SK-N-SH (cell line): ENCODE data around the gene TXLNA. TPM values are rescaled to one million over a fixed set of nuclear protein-coding genes. Genes with fewer than 3 reads are reported as not detected.

Experiments used
- CTCF ChIA-PET: fragments of 300-600, 350-600 bp; formaldehyde crosslinking; extraction: SDS; loops from one replicate; lab custom pipeline; 2021; lab: Yijun Ruan, JAX
- POLR2A ChIA-PET: fragments of 350-600 bp; sonication (Branson Sonifier 250); formaldehyde crosslinking; extraction: SDS; loops from one replicate; lab custom pipeline; 2020; ENCODE audit warnings: antibody characterized with exemption, inconsistent platforms; lab: Yijun Ruan, JAX
- DNase-seq: peaks from one replicate; pipeline ENCODE4 v3.0.0; 2012
- H2AFZ ChIP-seq: fragments of 200-600 bp; sonication (generic); 2 replicates; pipeline ENCODE4 v1.8.1; 2016; ENCODE audit warnings: antibody characterized with exemption, mild to moderate bottlenecking, low read depth
- H3F3A ChIP-seq: fragments of 200-600 bp; sonication (generic); replicated peaks from 2 replicates; pipeline ENCODE3; 2016; ENCODE audit warnings: antibody characterized with exemption, mild to moderate bottlenecking; ENCODE audit not compliant: insufficient read depth
- H3K27ac ChIP-seq, 2 experiments: fragments of 200-500 bp in 1 of 2; fragments of 200-600 bp in 1 of 2; sonication (Bioruptor generic) in 1 of 2; sonication (generic), shearing (Covaris generic) in 1 of 2; 2 replicates each; pipeline versions ENCODE4 v1.5.1 to v1.6.1; 2014 to 2016; ENCODE audit warnings: low read depth in 2 of 2, inconsistent platforms in 1 of 2, low read length in 1 of 2, mild to moderate bottlenecking in 1 of 2, mixed read lengths in 1 of 2
- H3K27me3 ChIP-seq: fragments of 200-600 bp; sonication (generic), shearing (Covaris generic); 2 replicates; pipeline ENCODE4 v1.6.1; 2016; ENCODE audit warnings: mixed run types; ENCODE audit not compliant: insufficient read depth
- H3K36me3 ChIP-seq, 2 experiments: fragments of 200-500 bp in 1 of 2; fragments of 200-600 bp in 1 of 2; sonication (Bioruptor generic) in 1 of 2; sonication (generic) in 1 of 2; replicated peaks in 1 of 2; 2 replicates each; pipeline versions ENCODE3 to v1.5.1; 2014 to 2016; ENCODE audit warnings: low read length in 1 of 2, mild to moderate bottlenecking in 1 of 2; ENCODE audit not compliant: insufficient read depth in 2 of 2, control insufficient read depth in 1 of 2
- H3K4me1 ChIP-seq, 2 experiments: fragments of 200-500 bp in 1 of 2; fragments of 200-600 bp in 1 of 2; sonication (Bioruptor generic) in 1 of 2; sonication (generic), shearing (Covaris generic) in 1 of 2; 2 replicates each; pipeline versions ENCODE4 v1.5.1 to v1.6.1; 2014 to 2016; ENCODE audit warnings: low read depth in 1 of 2, low read length in 1 of 2, mixed run types in 1 of 2; ENCODE audit not compliant: insufficient read depth in 2 of 2, control insufficient read depth in 1 of 2
- H3K4me2 ChIP-seq: fragments of 200-600 bp; sonication (generic), shearing (Covaris generic); 2 replicates; pipeline ENCODE4 v1.6.1; 2017; ENCODE audit warnings: mixed run types
- H3K4me3 ChIP-seq, 2 experiments: fragments of 200-500 bp in 1 of 2; fragments of 200-600 bp in 1 of 2; sonication (Bioruptor generic) in 1 of 2; sonication (generic), shearing (Covaris generic) in 1 of 2; 2 replicates each; pipeline versions ENCODE4 v1.5.1 to v1.8.1; 2014 to 2016; ENCODE audit warnings: low read depth in 2 of 2, inconsistent platforms in 1 of 2, low read length in 1 of 2, mild to moderate bottlenecking in 1 of 2, mixed read lengths in 1 of 2, moderate library complexity in 1 of 2
- H3K79me2 ChIP-seq: fragments of 200-600 bp; sonication (generic); 2 replicates; pipeline ENCODE4 v1.8.1; 2017; ENCODE audit warnings: mild to moderate bottlenecking; ENCODE audit not compliant: insufficient read depth
- H3K9ac ChIP-seq: fragments of 200-600 bp; sonication (generic); 2 replicates; pipeline ENCODE4 v1.6.1; 2017; ENCODE audit warnings: mixed run types
- H3K9me2 ChIP-seq: fragments of 200-600 bp; sonication (generic); 2 replicates; pipeline ENCODE4 v1.6.1; 2017; ENCODE audit warnings: mixed run types
- H3K9me3 ChIP-seq: fragments of 200-600 bp; sonication (generic); 2 replicates; pipeline ENCODE4 v1.6.1; 2017; ENCODE audit warnings: mixed run types, mild to moderate bottlenecking, moderate library complexity
- H4K20me1 ChIP-seq: fragments of 200-600 bp; sonication (generic); 2 replicates; pipeline ENCODE4 v1.6.1; 2017; ENCODE audit warnings: mild to moderate bottlenecking, mixed run types; ENCODE audit not compliant: insufficient read depth
- CTCF ChIP-seq: fragments of 200-600 bp; sonication (generic); IDR thresholded peaks from 2 replicates; pipeline ENCODE4 v1.6.1; 2017; ENCODE audit warnings: antibody characterized with exemption, mild to moderate bottlenecking, moderate library complexity
- ELF1 ChIP-seq: IDR thresholded peaks from 2 replicates; pipeline ENCODE4 v1.4.0; 2012
- FOSL2 ChIP-seq: IDR thresholded peaks from 2 replicates; pipeline ENCODE4 v1.4.0; 2012; ENCODE audit warnings: low read depth, mild to moderate bottlenecking, moderate library complexity, borderline replicate concordance
- FOXJ3 ChIP-seq: sonication (generic); formaldehyde crosslinking; IDR thresholded peaks from 2 replicates; pipeline ENCODE4 v1.5.1; 2020; ENCODE audit warnings: mild to moderate bottlenecking, missing genetic modification reagents
- GABPA ChIP-seq: IDR thresholded peaks from 2 replicates; pipeline ENCODE4 v1.4.0; 2012; ENCODE audit warnings: low read depth, mild to moderate bottlenecking
- IRF3 ChIP-seq: fragments of 150-350 bp; IDR thresholded peaks from 2 replicates; pipeline ENCODE4 v1.6.1; 2016; ENCODE audit warnings: mild to moderate bottlenecking, low read depth, low read length
- MXI1 ChIP-seq: IDR thresholded peaks from 2 replicates; pipeline ENCODE4 v1.6.1; 2012; ENCODE audit warnings: mild to moderate bottlenecking, low read depth, low read length, improper control_type of control experiment
- NFIC ChIP-seq: IDR thresholded peaks from 2 replicates; pipeline ENCODE4 v1.4.0; 2012; ENCODE audit warnings: borderline replicate concordance
- RAD21 ChIP-seq: IDR thresholded peaks from 2 replicates; pipeline ENCODE4 v1.6.1; 2012; ENCODE audit warnings: mild to moderate bottlenecking, low read length
- RCOR1 ChIP-seq: fragments of 150-350 bp; IDR thresholded peaks from 2 replicates; pipeline ENCODE4 v1.6.1; 2017; ENCODE audit warnings: antibody characterized with exemption, low read length
- RFX5 ChIP-seq: IDR thresholded peaks from 2 replicates; pipeline ENCODE4 v1.6.1; 2012; ENCODE audit warnings: mild to moderate bottlenecking, improper control_type of control experiment, low read length
- TAF1 ChIP-seq: IDR thresholded peaks from 2 replicates; pipeline ENCODE4 v1.6.1; 2012; ENCODE audit warnings: low read depth, mild to moderate bottlenecking, low read length, moderate library complexity, borderline replicate concordance
- TCF12 ChIP-seq: IDR thresholded peaks from 2 replicates; pipeline ENCODE4 v1.4.0; 2012
- USF1 ChIP-seq: IDR thresholded peaks from 2 replicates; pipeline ENCODE4 v1.4.0; 2012; ENCODE audit warnings: low read depth, borderline replicate concordance
- ZBTB33 ChIP-seq: IDR thresholded peaks from 2 replicates; pipeline ENCODE4 v1.4.0; 2012; ENCODE audit warnings: low read depth, borderline replicate concordance
- WGBS: methylation state at CpG from one replicate; pipeline ENCODE4 v1.1.6; 2017; ENCODE audit warnings: low lambda C conversion rate; 5-methylcytosine and 5-hydroxymethylcytosine counted together
- polyA plus RNA-seq, 3 experiments: library from polyadenylated mRNA; depleted of rRNA; stranded (reverse); fragments of >200 nt; gene quantifications; 2 replicates each; pipeline ENCODE4 v1.2.3, GENCODE V29; 2012
- TF ChIP-seq, protein P1 (sequence below): IDR thresholded peaks from 2 replicates; pipeline ENCODE4 v1.4.0; 2012; ENCODE audit warnings: low read depth

TXLNA gene
- polyA plus RNA-seq, 1 of the 3 experiments (the other 2 are of a cell fraction) = 26.4 TPM

- H3K9me2 ChIP-seq = peaks cover 3% of the 10 kb centered on the region; the same call in 1 of the 2 replicates
- peaks cover 28% of the 10 kb centered on the region for H3F3A ChIP-seq
- peaks cover 92% of the 10 kb centered on the region for H3K79me2 ChIP-seq
- DNase-seq = peak; percentile 16
- peaks cover 0 to 17% of the 10 kb centered on the region in 2 experiments; a peak in 2 of 4 replicates for H3K4me1 ChIP-seq
- H3K9me3 ChIP-seq = no peaks in the 10 kb centered on the region
- no peak overlapping the region for H2AFZ ChIP-seq
- H4K20me1 ChIP-seq = peaks cover 26% of the 10 kb centered on the region
- ChIA-PET POLR2A (no interaction called here), CTCF (interaction anchor here (1.2 kb wide), 1 partner anchor 41 kb away, joined by 3 read pairs; no protein-coding TSS in a partner anchor)
- no peaks in the 10 kb centered on the region for H3K27me3 ChIP-seq
- no peak overlapping the region for H3K4me3 ChIP-seq
- peaks cover 3 to 52% of the 10 kb centered on the region in 2 experiments for H3K36me3 ChIP-seq
- H3K9ac ChIP-seq = no peak overlapping the region; the same call in 1 of the 2 replicates
- H3K4me2 ChIP-seq = peak overlapping the region; percentile 42; the same call in 1 of the 2 replicates
- TF ChIP-seq RFX5 (no peak), CTCF (no peak), ZBTB33 (no peak), FOSL2 (peak; percentile 41; the same call in 1 of the 2 replicates), MXI1 (no peak), ELF1 (no peak), GABPA (no peak), RCOR1 (no peak), TCF12 (no peak), NFIC (peak; percentile 53)
- WGBS = 43% methylated on average over 5 of the region's 5 CpGs
- peak overlapping the region; percentile 18 to 74 for H3K27ac ChIP-seq
These were observed 28.1 kb upstream of the TXLNA start for GRCh38 chr1:32151319-32151787.

GRCh38 chr1:32159189-32159588, 20.3 kb upstream of the TXLNA start:
- Histone ChIP-seq H4K20me1 (no peaks in the 10 kb centered on the region), H3K27me3 (no peaks in the 10 kb centered on the region), H3K9me3 (no peaks in the 10 kb centered on the region), H3K4me1 (no peaks in the 10 kb centered on the region), H3K36me3 (peaks cover 59 to 85% of the 10 kb centered on the region in 2 experiments), H3K9ac (no peak overlapping the region), H2AFZ (no peak overlapping the region), H3F3A (no peaks in the 10 kb centered on the region), H3K4me3 (no peak overlapping the region), H3K79me2 (peaks cover 16% of the 10 kb centered on the region; the same call in 1 of the 2 replicates), H3K9me2 (no peaks in the 10 kb centered on the region), H3K4me2 (no peak overlapping the region), H3K27ac (no peak overlapping the region)
- CTCF ChIA-PET = no interaction called here
- WGBS = 90% methylated on average over 3 of the region's 3 CpGs
- no peak for DNase-seq
- POLR2A ChIA-PET = no interaction called here
- TF ChIP-seq, protein P1, sequence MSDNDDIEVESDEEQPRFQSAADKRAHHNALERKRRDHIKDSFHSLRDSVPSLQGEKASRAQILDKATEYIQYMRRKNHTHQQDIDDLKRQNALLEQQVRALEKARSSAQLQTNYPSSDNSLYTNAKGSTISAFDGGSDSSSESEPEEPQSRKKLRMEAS = no peak
- TF ChIP-seq RFX5 (no peak), TAF1 (no peak), GABPA (no peak), CTCF (no peak), RCOR1 (no peak), FOXJ3 (no peak), RAD21 (no peak), IRF3 (no peak), ZBTB33 (no peak), USF1 (no peak)
